Ovary (tissue), 3 donors: ENCODE results near the gene ACTR1A.

ENCODE experiments used
- EP300 ChIP-seq: sonication (generic); formaldehyde crosslinking; IDR thresholded peaks from one replicate; pipeline ENCODE4 v1.6.1; 2017; ENCODE audit warnings: antibody characterized with exemption
- TF ChIP-seq, protein P1 (sequence below), 3 donors: fragments of 450-650 bp in 2 of 3; fragments of 200-600 bp in 1 of 3; IDR thresholded peaks; one replicate each; pipeline versions ENCODE4 v1.5.1 to v1.8.0; 2016 to 2022; ENCODE audit warnings: antibody characterized with exemption in 3 of 3, mild to moderate bottlenecking in 1 of 3
- donor health status: DM: no; HTN: no; CAD: no.

DNA sequence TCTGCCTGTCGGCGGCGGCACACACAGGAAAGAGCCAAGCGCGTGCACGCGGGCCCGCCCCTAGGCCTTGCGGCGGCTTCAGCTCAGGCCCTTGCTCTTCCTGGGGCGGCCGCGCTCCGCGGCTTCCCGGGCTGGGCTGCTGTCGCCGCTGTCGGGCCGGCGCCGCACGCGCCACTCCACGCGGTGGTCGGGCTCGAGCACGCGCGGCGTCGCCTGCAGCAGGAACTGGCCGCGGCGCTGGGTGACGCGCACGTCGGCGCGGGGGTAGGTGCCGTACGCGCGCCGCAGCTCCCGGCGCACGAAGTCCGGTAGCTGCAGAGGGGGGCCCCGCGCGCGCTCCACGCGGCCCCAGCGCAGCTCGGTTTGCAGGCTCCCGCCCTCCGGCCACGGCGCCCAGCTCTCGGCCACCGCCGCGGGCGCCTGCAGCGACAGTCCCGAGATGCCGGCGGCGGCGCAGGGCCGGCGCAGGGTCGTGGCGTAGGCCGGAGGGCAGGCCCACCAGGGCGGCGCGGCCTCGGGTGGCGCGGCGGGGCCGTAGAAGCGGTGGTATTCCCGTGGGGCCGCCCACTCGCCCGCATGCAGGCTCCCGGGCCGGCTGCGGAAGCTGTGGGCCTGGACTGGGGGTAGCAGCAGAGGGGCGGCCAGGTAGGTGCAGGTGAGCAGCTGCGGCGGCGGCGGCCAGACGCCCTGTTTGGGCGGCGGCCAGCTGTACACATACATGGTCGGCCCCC, 52.0 kb downstream of the ACTR1A start:
- TF ChIP-seq, protein P1, sequence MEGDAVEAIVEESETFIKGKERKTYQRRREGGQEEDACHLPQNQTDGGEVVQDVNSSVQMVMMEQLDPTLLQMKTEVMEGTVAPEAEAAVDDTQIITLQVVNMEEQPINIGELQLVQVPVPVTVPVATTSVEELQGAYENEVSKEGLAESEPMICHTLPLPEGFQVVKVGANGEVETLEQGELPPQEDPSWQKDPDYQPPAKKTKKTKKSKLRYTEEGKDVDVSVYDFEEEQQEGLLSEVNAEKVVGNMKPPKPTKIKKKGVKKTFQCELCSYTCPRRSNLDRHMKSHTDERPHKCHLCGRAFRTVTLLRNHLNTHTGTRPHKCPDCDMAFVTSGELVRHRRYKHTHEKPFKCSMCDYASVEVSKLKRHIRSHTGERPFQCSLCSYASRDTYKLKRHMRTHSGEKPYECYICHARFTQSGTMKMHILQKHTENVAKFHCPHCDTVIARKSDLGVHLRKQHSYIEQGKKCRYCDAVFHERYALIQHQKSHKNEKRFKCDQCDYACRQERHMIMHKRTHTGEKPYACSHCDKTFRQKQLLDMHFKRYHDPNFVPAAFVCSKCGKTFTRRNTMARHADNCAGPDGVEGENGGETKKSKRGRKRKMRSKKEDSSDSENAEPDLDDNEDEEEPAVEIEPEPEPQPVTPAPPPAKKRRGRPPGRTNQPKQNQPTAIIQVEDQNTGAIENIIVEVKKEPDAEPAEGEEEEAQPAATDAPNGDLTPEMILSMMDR (IDR thresholded peaks at IDR 0.05), result no peak
- no peak for TF ChIP-seq EP300
